ENCODE results near the gene TCOF1.

Gene TCOF1

GRCh38 chr5:150431048-150431447 is 73.6 kb downstream of the TCOF1 start:
- DNase-seq (no peak), ATAC-seq (ENCODE audit: insufficient read depth, low read depth) (no peak)
- no peak overlapping the region for H3K4me3 ChIP-seq (ENCODE audit: low read depth in 1 of 2, low read length in 2 of 2)
- no peaks in the 10 kb centered on the region for H3K79me2 ChIP-seq (ENCODE audit: insufficient read depth, low read length)
- TF ChIP-seq, protein P1, sequence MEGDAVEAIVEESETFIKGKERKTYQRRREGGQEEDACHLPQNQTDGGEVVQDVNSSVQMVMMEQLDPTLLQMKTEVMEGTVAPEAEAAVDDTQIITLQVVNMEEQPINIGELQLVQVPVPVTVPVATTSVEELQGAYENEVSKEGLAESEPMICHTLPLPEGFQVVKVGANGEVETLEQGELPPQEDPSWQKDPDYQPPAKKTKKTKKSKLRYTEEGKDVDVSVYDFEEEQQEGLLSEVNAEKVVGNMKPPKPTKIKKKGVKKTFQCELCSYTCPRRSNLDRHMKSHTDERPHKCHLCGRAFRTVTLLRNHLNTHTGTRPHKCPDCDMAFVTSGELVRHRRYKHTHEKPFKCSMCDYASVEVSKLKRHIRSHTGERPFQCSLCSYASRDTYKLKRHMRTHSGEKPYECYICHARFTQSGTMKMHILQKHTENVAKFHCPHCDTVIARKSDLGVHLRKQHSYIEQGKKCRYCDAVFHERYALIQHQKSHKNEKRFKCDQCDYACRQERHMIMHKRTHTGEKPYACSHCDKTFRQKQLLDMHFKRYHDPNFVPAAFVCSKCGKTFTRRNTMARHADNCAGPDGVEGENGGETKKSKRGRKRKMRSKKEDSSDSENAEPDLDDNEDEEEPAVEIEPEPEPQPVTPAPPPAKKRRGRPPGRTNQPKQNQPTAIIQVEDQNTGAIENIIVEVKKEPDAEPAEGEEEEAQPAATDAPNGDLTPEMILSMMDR (IDR thresholded peaks at IDR 0.05; ENCODE audit: borderline replicate concordance, extremely low read depth, low read length, poor library complexity, severe bottlenecking): no peak
- TF ChIP-seq EZH2 (IDR thresholded peaks at IDR 0.05; ENCODE audit: borderline replicate concordance, low read depth, low read length, severe bottlenecking): no peak
- no peak overlapping the region for H3K9ac ChIP-seq (ENCODE audit: low read depth, low read length)
- no peaks in the 10 kb centered on the region for H3K9me3 ChIP-seq (ENCODE audit: insufficient read depth, low read length, severe bottlenecking)
- peaks cover 4% of the 10 kb centered on the region for H3K4me1 ChIP-seq (ENCODE audit: insufficient read depth, low read length)
- H3K27ac ChIP-seq (ENCODE audit: low read length): no peak overlapping the region
- H3K27me3 ChIP-seq (ENCODE audit: insufficient read depth, low read length, poor library complexity): no peaks in the 10 kb centered on the region
- no peaks in the 10 kb centered on the region for H4K20me1 ChIP-seq (ENCODE audit: insufficient read depth, low read length)
- no peak overlapping the region for H3K4me2 ChIP-seq (ENCODE audit: insufficient read depth, low read length)
- no peaks in the 10 kb centered on the region for H3K36me3 ChIP-seq (ENCODE audit: insufficient read depth, low read length)
- H2AFZ ChIP-seq (ENCODE audit: low read depth, low read length): no peak overlapping the region

- Histone ChIP-seq H3K4me3 (ENCODE audit: low read depth in 1 of 2, low read length in 2 of 2) (no peak overlapping the region), H3K9me3 (ENCODE audit: insufficient read depth, low read length, severe bottlenecking) (no peaks in the 10 kb centered on the region), H3K4me2 (ENCODE audit: insufficient read depth, low read length) (no peak overlapping the region), H3K79me2 (ENCODE audit: insufficient read depth, low read length) (no peaks in the 10 kb centered on the region), H2AFZ (ENCODE audit: low read depth, low read length) (no peak overlapping the region; the same call in 1 of the 2 replicates), H4K20me1 (ENCODE audit: insufficient read depth, low read length) (no peaks in the 10 kb centered on the region), H3K27ac (ENCODE audit: low read length) (no peak overlapping the region), H3K27me3 (ENCODE audit: insufficient read depth, low read length, poor library complexity) (no peaks in the 10 kb centered on the region), H3K9ac (ENCODE audit: low read depth, low read length) (no peak overlapping the region), H3K4me1 (ENCODE audit: insufficient read depth, low read length) (peaks cover 9% of the 10 kb centered on the region), H3K36me3 (ENCODE audit: insufficient read depth, low read length) (no peaks in the 10 kb centered on the region)
- DNase-seq (no peak), ATAC-seq (ENCODE audit: insufficient read depth, low read depth) (no peak)
- TF ChIP-seq, protein P1 (IDR thresholded peaks at IDR 0.05; ENCODE audit: borderline replicate concordance, extremely low read depth, low read length, poor library complexity, severe bottlenecking): no peak
- TF ChIP-seq EZH2 (IDR thresholded peaks at IDR 0.05; ENCODE audit: borderline replicate concordance, low read depth, low read length, severe bottlenecking): no peak
Observed at GRCh38 chr5:150431574-150431973, 74.1 kb downstream of the TCOF1 start.

- DNase-seq: no peak
- no peak overlapping the region for H3K27ac ChIP-seq (ENCODE audit: low read length)
Observed at GRCh38 chr5:150434464-150434863, 77.0 kb downstream of the TCOF1 start.

More at GRCh38 chr5:150434464-150434863, 77.0 kb downstream of the TCOF1 start:
- Histone ChIP-seq H3K36me3 (ENCODE audit: insufficient read depth, low read length) (no peaks in the 10 kb centered on the region), H3K9ac (ENCODE audit: low read depth, low read length) (no peak overlapping the region), H4K20me1 (ENCODE audit: insufficient read depth, low read length) (no peaks in the 10 kb centered on the region), H3K4me2 (ENCODE audit: insufficient read depth, low read length) (no peak overlapping the region), H3K4me3 (ENCODE audit: low read depth in 1 of 2, low read length in 2 of 2) (no peak overlapping the region), H3K79me2 (ENCODE audit: insufficient read depth, low read length) (no peaks in the 10 kb centered on the region), H3K4me1 (ENCODE audit: insufficient read depth, low read length) (peaks cover 10% of the 10 kb centered on the region), H2AFZ (ENCODE audit: low read depth, low read length) (no peak overlapping the region), H3K9me3 (ENCODE audit: insufficient read depth, low read length, severe bottlenecking) (no peaks in the 10 kb centered on the region), H3K27me3 (ENCODE audit: insufficient read depth, low read length, poor library complexity) (no peaks in the 10 kb centered on the region)
- ATAC-seq (ENCODE audit: insufficient read depth, low read depth): no peak
- TF ChIP-seq, protein P1 (IDR thresholded peaks at IDR 0.05; ENCODE audit: borderline replicate concordance, extremely low read depth, low read length, poor library complexity, severe bottlenecking): no peak
- no peak for TF ChIP-seq EZH2 (IDR thresholded peaks at IDR 0.05; ENCODE audit: borderline replicate concordance, low read depth, low read length, severe bottlenecking)

Measured in DND-41 (cell line).